ENCODE data around the gene PCDHGC3.

The PCDHGC3 gene

GRCh38 chr5:141488591-141489561, 13.1 kb downstream of the PCDHGC3 start, which contains the start of gene PCDHGC5:
Gene PCDHGC5 (plus strand): TSS chr5:141489081. CDS start chr5:141489241, 160 bp downstream.
- TF ChIP-seq SPI1 (IDR thresholded peaks at IDR 0.05; ENCODE audit: borderline replicate concordance, low read depth) = no peak
- TF ChIP-seq GABPA (IDR thresholded peaks at IDR 0.05; ENCODE audit: low read depth) = no peak
- DNase-seq (ENCODE audit: low read depth in 1 of 2, low spot score in 1 of 2) = no peak
- Histone ChIP-seq H3K4me3 (replicated peaks; ENCODE audit: insufficient read depth, low read length) (no peak within 1 kb of the TSS), H3K27me3 (ENCODE audit: insufficient read depth, poor library complexity, severe bottlenecking) (peaks cover 59% of the 10 kb centered on the region), H3K27ac (replicated peaks) (no peak within 1 kb of the TSS)

- H3K27me3 ChIP-seq (ENCODE audit: insufficient read depth, poor library complexity, severe bottlenecking) = peaks cover 50% of the 10 kb centered on the region
- TF ChIP-seq CTCF (IDR thresholded peaks at IDR 0.05; ENCODE audit: insufficient read depth, low read length) = no peak
- TF ChIP-seq POLR2AphosphoS5 (IDR thresholded peaks at IDR 0.05; ENCODE audit: low read depth) = no peak
- TF ChIP-seq REST (IDR thresholded peaks at IDR 0.05; ENCODE audit: insufficient replicate concordance, low read depth) = no peak
- TF ChIP-seq SPI1 (IDR thresholded peaks at IDR 0.05; ENCODE audit: borderline replicate concordance, low read depth) = no peak
- TF ChIP-seq GABPA (IDR thresholded peaks at IDR 0.05; ENCODE audit: low read depth) = no peak
- DNase-seq (ENCODE audit: low read depth in 1 of 2, low spot score in 1 of 2) = no peak
- H3K4me3 ChIP-seq (replicated peaks; ENCODE audit: insufficient read depth, low read length) = no peak overlapping the region
- H3K27ac ChIP-seq (replicated peaks) = no peak overlapping the region
Measured at GRCh38 chr5:141489841-141490240, 14.1 kb downstream of the PCDHGC3 start.

GRCh38 chr5:141490271-141490670, 14.5 kb downstream of the PCDHGC3 start:
- no peak for DNase-seq (ENCODE audit: low read depth in 1 of 2, low spot score in 1 of 2)
- no peak overlapping the region for H3K4me3 ChIP-seq (replicated peaks; ENCODE audit: insufficient read depth, low read length)
- H3K27me3 ChIP-seq (ENCODE audit: insufficient read depth, poor library complexity, severe bottlenecking) = peaks cover 48% of the 10 kb centered on the region
- no peak for TF ChIP-seq CTCF (IDR thresholded peaks at IDR 0.05; ENCODE audit: insufficient read depth, low read length)
- TF ChIP-seq GABPA (IDR thresholded peaks at IDR 0.05; ENCODE audit: low read depth) = no peak
- TF ChIP-seq SPI1 (IDR thresholded peaks at IDR 0.05; ENCODE audit: borderline replicate concordance, low read depth) = no peak
- no peak for TF ChIP-seq POLR2AphosphoS5 (IDR thresholded peaks at IDR 0.05; ENCODE audit: low read depth)
- no peak for TF ChIP-seq REST (IDR thresholded peaks at IDR 0.05; ENCODE audit: insufficient replicate concordance, low read depth)
- no peak overlapping the region for H3K27ac ChIP-seq (replicated peaks)

- TF ChIP-seq CTCF (IDR thresholded peaks at IDR 0.05; ENCODE audit: insufficient read depth, low read length) (no peak), POLR2AphosphoS5 (IDR thresholded peaks at IDR 0.05; ENCODE audit: low read depth) (no peak), REST (IDR thresholded peaks at IDR 0.05; ENCODE audit: insufficient replicate concordance, low read depth) (no peak), GABPA (IDR thresholded peaks at IDR 0.05; ENCODE audit: low read depth) (no peak), SPI1 (IDR thresholded peaks at IDR 0.05; ENCODE audit: borderline replicate concordance, low read depth) (no peak)
Measured at GRCh38 chr5:141490771-141491170, 15.0 kb downstream of the PCDHGC3 start.

More at GRCh38 chr5:141490771-141491170, 15.0 kb downstream of the PCDHGC3 start:
- Histone ChIP-seq H3K27ac (replicated peaks) (no peak overlapping the region), H3K4me3 (replicated peaks; ENCODE audit: insufficient read depth, low read length) (no peak overlapping the region), H3K27me3 (ENCODE audit: insufficient read depth, poor library complexity, severe bottlenecking) (peaks cover 43% of the 10 kb centered on the region)
- no peak for DNase-seq (ENCODE audit: low read depth in 1 of 2, low spot score in 1 of 2)

Data from HL-60 (cell line).